Astrocyte (in vitro differentiated cells and primary cell): ENCODE measurements around the gene UBXN2A. TPM values are rescaled to one million over a fixed set of nuclear protein-coding genes. Genes with fewer than 3 reads are reported as not detected.
A peak's percentile ranks its signal among the peaks of the same experiment; 100 is the strongest.

Source experiments
- DNase-seq: peaks from one replicate; pipeline ENCODE4 v3.0.0-alpha.2; 2010; ENCODE audit warnings: low read depth
- FAIRE-seq: peaks from 2 replicates; lab custom pipeline; 2011; peaks lifted over from hg19 to GRCh38; lab: Jason Lieb, UNC
- H2AFZ ChIP-seq: 2 replicates; pipeline ENCODE4 v1.6.0; 2012; ENCODE audit warnings: low read depth, low read length, inconsistent platforms
- H3K27ac ChIP-seq: 2 replicates; pipeline ENCODE4 v1.5.1; 2011; ENCODE audit warnings: low read depth, low read length, inconsistent platforms
- H3K27me3 ChIP-seq: 2 replicates; pipeline ENCODE4 v1.6.0; 2011; ENCODE audit warnings: low read length, inconsistent platforms; ENCODE audit not compliant: insufficient read depth
- H3K36me3 ChIP-seq: 2 replicates; pipeline ENCODE4 v1.5.1; 2011; ENCODE audit warnings: low read length, inconsistent platforms; ENCODE audit not compliant: insufficient read depth
- H3K4me1 ChIP-seq: 2 replicates; pipeline ENCODE4 v1.5.1; 2011; ENCODE audit warnings: low read length, inconsistent platforms; ENCODE audit not compliant: insufficient read depth
- H3K4me2 ChIP-seq: 2 replicates; pipeline ENCODE4 v1.6.0; 2012; ENCODE audit warnings: low read length, inconsistent platforms
- H3K4me3 ChIP-seq: 2 replicates; pipeline ENCODE4 v1.5.1; 2011; ENCODE audit warnings: low read depth, mild to moderate bottlenecking, low read length, inconsistent platforms; ENCODE audit not compliant: insufficient read depth
- H3K79me2 ChIP-seq: 2 replicates; pipeline ENCODE4 v1.6.0; 2012; ENCODE audit warnings: mild to moderate bottlenecking, low read length, inconsistent platforms; ENCODE audit not compliant: insufficient read depth
- H3K9ac ChIP-seq: 2 replicates; pipeline ENCODE4 v1.6.0; 2012; ENCODE audit warnings: mild to moderate bottlenecking, low read length, inconsistent platforms
- H3K9me3 ChIP-seq: 2 replicates; pipeline ENCODE4 v1.5.1; 2012; ENCODE audit warnings: low read depth, mild to moderate bottlenecking, low read length, inconsistent platforms; ENCODE audit not compliant: insufficient read depth
- H4K20me1 ChIP-seq: 2 replicates; pipeline ENCODE4 v1.6.0; 2012; ENCODE audit warnings: low read length, inconsistent platforms; ENCODE audit not compliant: insufficient read depth
- H3K27ac Mint-ChIP-seq: one replicate; pipeline ENCODE4 v1.8.0; 2021; ENCODE audit warnings: mild to moderate bottlenecking, mixed read lengths; ENCODE audit not compliant: unreplicated experiment
- H3K27me3 Mint-ChIP-seq: one replicate; pipeline ENCODE4 v1.8.0; 2021; ENCODE audit warnings: low read depth, mixed read lengths; ENCODE audit not compliant: unreplicated experiment
- H3K36me3 Mint-ChIP-seq: one replicate; pipeline ENCODE4 v1.8.0; 2021; ENCODE audit warnings: low read depth, mixed read lengths; ENCODE audit not compliant: unreplicated experiment
- H3K4me1 Mint-ChIP-seq: one replicate; pipeline ENCODE4 v1.8.0; 2021; ENCODE audit warnings: low read depth, mixed read lengths; ENCODE audit not compliant: unreplicated experiment
- H3K4me3 Mint-ChIP-seq: one replicate; pipeline ENCODE4 v1.8.0; 2021; ENCODE audit warnings: mild to moderate bottlenecking, moderate library complexity, mixed read lengths; ENCODE audit not compliant: unreplicated experiment
- H3K9me3 Mint-ChIP-seq: one replicate; pipeline ENCODE4 v1.8.0; 2021; ENCODE audit warnings: mild to moderate bottlenecking, mixed read lengths; ENCODE audit not compliant: unreplicated experiment
- EZH2 ChIP-seq: IDR thresholded peaks from 2 replicates; pipeline ENCODE4 v1.6.1; 2012; ENCODE audit warnings: mild to moderate bottlenecking, low read length, inconsistent platforms; ENCODE audit not compliant: insufficient read depth
- total RNA-seq: library from RNA; stranded (reverse); gene quantifications from 2 replicates; pipeline ENCODE4 v1.2.1, GENCODE V29; 2021
- TF ChIP-seq, protein P1 (sequence below): IDR thresholded peaks from 2 replicates; pipeline ENCODE4 v1.5.1; 2011; ENCODE audit warnings: low read depth, mild to moderate bottlenecking, inconsistent platforms, low read length, moderate library complexity; ENCODE audit not compliant: insufficient read depth

UBXN2A gene
- total RNA-seq, 1 donor from 2014 or later: 22.2 TPM

DNA sequence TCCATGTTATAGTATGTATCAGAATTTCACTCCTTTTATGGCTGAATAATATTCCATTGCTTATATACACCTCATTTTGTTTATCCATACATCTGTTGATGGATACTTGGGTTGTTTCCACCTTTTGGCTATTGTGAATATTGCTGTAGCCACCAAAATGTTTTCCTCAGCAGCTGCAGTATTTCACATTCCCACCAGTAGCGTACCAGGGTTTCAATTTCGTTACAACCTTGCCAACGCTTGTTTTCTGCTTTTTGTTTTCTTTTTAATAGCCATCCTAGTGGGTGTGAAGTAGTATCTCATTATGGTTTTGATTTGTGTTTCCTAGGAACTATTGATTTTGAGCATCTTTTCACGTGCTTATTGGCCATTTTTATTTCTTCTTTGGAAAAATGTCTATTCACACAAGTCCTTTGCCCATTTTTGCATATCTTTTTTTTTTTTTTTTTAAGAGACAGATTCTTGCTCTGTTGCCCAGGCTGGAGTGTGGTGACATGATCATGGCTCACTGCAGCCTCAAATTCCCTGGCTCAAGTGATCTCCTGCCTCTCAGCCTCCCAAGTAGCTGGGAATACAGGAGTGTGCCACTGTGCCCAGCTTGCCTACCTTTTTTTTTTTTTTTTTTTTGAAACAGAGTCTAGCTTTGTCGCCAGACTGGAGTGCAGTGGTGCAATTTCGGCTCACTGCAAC, 14.2 kb downstream of the UBXN2A start:
- DNase-seq (no peak), FAIRE-seq (peak; percentile 69)
- Histone ChIP-seq H3K9ac (no peak overlapping the region), H3K4me2 (no peak overlapping the region), H3K27ac (no peak overlapping the region), H2AFZ (no peak overlapping the region), H3K27me3 (no peaks in the 10 kb centered on the region), H4K20me1 (peaks cover 7% of the 10 kb centered on the region), H3K79me2 (peaks cover 17% of the 10 kb centered on the region), H3K36me3 (no peaks in the 10 kb centered on the region), H3K4me3 (no peak overlapping the region), H3K9me3 (no peaks in the 10 kb centered on the region), H3K4me1 (no peaks in the 10 kb centered on the region)
- Mint-ChIP-seq H3K36me3 (no peaks in the 10 kb centered on the region), H3K27me3 (no peaks in the 10 kb centered on the region), H3K9me3 (no peaks in the 10 kb centered on the region), H3K4me3 (no peak overlapping the region), H3K27ac (no peak overlapping the region), H3K4me1 (no peaks in the 10 kb centered on the region)
- TF ChIP-seq, protein P1, sequence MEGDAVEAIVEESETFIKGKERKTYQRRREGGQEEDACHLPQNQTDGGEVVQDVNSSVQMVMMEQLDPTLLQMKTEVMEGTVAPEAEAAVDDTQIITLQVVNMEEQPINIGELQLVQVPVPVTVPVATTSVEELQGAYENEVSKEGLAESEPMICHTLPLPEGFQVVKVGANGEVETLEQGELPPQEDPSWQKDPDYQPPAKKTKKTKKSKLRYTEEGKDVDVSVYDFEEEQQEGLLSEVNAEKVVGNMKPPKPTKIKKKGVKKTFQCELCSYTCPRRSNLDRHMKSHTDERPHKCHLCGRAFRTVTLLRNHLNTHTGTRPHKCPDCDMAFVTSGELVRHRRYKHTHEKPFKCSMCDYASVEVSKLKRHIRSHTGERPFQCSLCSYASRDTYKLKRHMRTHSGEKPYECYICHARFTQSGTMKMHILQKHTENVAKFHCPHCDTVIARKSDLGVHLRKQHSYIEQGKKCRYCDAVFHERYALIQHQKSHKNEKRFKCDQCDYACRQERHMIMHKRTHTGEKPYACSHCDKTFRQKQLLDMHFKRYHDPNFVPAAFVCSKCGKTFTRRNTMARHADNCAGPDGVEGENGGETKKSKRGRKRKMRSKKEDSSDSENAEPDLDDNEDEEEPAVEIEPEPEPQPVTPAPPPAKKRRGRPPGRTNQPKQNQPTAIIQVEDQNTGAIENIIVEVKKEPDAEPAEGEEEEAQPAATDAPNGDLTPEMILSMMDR: peak; percentile 9
- TF ChIP-seq EZH2: no peak

DNA sequence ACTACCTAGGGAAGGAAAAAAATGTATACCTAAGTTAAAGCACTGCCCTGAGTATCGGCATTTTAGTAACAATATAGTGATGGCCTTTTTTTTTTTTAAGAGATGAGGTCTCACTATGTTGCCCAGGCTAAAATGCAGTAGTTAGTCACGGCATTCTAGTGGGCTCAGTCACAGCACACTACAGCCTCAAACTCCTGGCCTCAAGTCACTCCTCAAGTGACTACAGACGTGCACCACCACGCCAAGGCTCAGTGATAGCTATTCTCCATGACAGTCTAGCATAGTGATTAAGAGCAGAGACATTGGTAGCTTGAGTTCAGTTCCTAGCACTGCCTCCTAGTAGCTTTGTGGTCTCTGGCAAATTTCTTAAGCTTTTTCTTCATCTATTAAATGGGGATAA, 27.6 kb downstream of the UBXN2A start:
- H3K36me3 Mint-ChIP-seq: peaks cover 22% of the 10 kb centered on the region
- DNase-seq (no peak), FAIRE-seq (no peak)
- TF ChIP-seq, protein P1: no peak
- TF ChIP-seq EZH2: no peak
- Histone ChIP-seq H3K27me3 (no peaks in the 10 kb centered on the region), H3K36me3 (no peaks in the 10 kb centered on the region), H3K79me2 (no peaks in the 10 kb centered on the region), H3K9me3 (no peaks in the 10 kb centered on the region), H3K27ac (no peak overlapping the region), H4K20me1 (no peaks in the 10 kb centered on the region), H3K4me3 (no peak overlapping the region), H3K4me1 (no peaks in the 10 kb centered on the region), H2AFZ (no peak overlapping the region), H3K4me2 (no peak overlapping the region), H3K9ac (no peak overlapping the region)
- no peak overlapping the region for H3K4me3 Mint-ChIP-seq
- peak overlapping the region; percentile 8 for H3K27ac Mint-ChIP-seq
- H3K9me3 Mint-ChIP-seq: no peaks in the 10 kb centered on the region
- no peaks in the 10 kb centered on the region for H3K4me1 Mint-ChIP-seq
- H3K27me3 Mint-ChIP-seq: no peaks in the 10 kb centered on the region

GRCh38 chr2:23976883-23977282, 36.6 kb downstream of the UBXN2A start:
- TF ChIP-seq, protein P1: no peak
- TF ChIP-seq EZH2: no peak
- Histone ChIP-seq H3K27ac (no peak overlapping the region), H3K36me3 (no peaks in the 10 kb centered on the region), H3K4me3 (no peak overlapping the region), H3K4me1 (no peaks in the 10 kb centered on the region), H2AFZ (no peak overlapping the region), H3K4me2 (no peak overlapping the region), H3K79me2 (no peaks in the 10 kb centered on the region), H3K27me3 (no peaks in the 10 kb centered on the region), H3K9me3 (no peaks in the 10 kb centered on the region), H3K9ac (no peak overlapping the region), H4K20me1 (no peaks in the 10 kb centered on the region)
- Mint-ChIP-seq H3K27ac (no peak overlapping the region), H3K4me1 (no peaks in the 10 kb centered on the region), H3K27me3 (no peaks in the 10 kb centered on the region), H3K4me3 (no peak overlapping the region), H3K36me3 (peaks cover 13% of the 10 kb centered on the region), H3K9me3 (no peaks in the 10 kb centered on the region)
- FAIRE-seq (no peak), DNase-seq (no peak)
